Measurements from ENCODE around the gene KLHL41.

- TF ChIP-seq EZH2 (IDR thresholded peaks at IDR 0.05; ENCODE audit: borderline replicate concordance, control insufficient read depth, low read depth, low read length): no peak
- TF ChIP-seq EGR1 (IDR thresholded peaks at IDR 0.05; ENCODE audit: borderline replicate concordance in 1 of 2, low read depth in 2 of 2, low read length in 2 of 2): no peak
- no peak for TF ChIP-seq MXI1 (IDR thresholded peaks at IDR 0.05; ENCODE audit: low read depth, low read length)
- no peak for TF ChIP-seq KDM1A (IDR thresholded peaks at IDR 0.05; ENCODE audit: borderline replicate concordance)
These were observed 1.8 kb upstream of the KLHL41 start for GRCh38 chr2:169507698-169508097.

Data from GM12878 (cell line).